Fibroblast of upper back skin (primary cell): Measurements from ENCODE around the gene UROD.
A peak's percentile ranks its signal among the peaks of the same experiment; 100 is the strongest.
"Not testable (repeated sequence)": the region's sequence is repeated elsewhere in the genome, so short reads cannot be mapped to it uniquely, and the experiment has no call there.

Experiments
- DNase-seq: peaks from one replicate; pipeline ENCODE4 v3.0.0-alpha.2; 2013

UROD gene

DNA sequence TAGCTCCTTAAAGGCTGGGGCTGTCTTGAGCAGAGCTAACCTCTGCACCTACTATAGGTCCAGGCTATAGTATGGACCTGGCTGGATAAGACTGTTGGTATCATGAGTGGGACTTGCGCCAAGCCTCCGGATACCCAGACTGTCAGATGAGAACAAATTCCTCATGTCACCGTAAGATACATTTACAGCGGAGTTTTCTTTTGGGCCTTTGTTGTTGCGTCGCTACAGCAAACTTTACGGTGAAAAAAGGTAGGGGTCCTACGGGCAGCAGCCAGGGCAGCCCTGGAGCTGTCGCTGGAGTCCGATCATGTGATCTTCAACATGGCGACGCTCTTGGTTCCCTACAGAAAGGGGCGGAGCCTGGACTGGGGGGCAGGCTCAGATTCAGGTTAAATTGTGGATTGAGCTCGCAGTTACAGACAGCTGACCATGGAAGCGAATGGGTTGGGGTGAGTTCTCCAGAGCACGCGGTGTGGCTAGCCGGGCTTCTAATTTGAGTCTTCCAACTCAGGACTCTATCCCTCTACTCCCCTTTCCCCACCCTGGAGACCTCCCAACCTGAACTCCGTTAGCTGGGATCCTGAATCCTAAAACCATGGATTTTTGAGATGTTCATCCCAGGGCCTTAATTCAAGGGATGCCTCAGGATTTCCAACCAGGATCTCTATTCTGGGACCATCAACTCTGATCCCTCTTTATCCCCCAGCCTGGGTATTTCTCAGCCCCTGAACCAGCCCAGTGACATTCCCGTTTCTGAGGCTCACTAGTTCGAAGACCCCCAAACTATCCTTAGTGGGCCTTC, at the start of gene UROD:
UROD (plus strand) TSS at position 418 of the 802 bp plus-strand sequence; CDS start at position 430, 12 bp downstream.
- DNase-seq = peak; percentile 97

DNA sequence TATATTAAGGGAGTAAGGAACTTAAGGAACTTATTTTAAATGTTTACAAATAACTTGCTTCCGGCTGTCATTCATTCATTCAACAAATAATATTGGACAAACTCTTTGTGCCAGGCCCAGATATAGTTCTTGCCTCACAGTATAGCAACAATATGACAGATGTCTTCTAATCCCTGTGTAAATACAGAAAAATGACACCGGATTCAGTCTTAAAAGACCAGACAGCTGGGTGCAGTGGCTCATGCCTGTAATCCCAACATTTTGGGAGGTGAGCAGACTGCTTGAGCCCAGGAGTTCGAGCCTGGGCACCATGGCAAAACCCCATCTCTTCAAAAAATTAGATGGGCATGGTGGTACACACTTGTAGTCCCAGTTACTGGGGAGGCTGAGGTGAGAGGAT, 49.3 kb upstream of the UROD start:
- no peak for DNase-seq

DNA sequence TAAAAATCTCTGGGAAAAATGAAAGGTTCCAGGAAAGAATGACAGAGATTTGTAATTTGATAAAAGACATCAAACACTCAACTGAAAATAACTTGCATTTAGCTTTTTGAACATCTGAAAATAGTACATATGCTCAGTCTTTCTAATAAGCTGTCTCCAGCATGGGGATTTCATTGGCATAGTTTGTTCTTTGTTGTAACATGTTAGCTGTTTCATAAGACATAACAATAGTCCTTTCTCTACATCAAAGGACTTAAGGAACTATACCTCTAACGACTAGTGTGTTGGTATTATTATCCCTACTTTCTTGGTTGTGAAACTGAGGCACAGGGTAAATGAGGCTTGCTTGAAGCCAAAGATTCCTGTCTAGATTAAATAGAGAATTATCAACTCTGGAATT, 47.7 kb upstream of the UROD start:
- no peak for DNase-seq

DNA sequence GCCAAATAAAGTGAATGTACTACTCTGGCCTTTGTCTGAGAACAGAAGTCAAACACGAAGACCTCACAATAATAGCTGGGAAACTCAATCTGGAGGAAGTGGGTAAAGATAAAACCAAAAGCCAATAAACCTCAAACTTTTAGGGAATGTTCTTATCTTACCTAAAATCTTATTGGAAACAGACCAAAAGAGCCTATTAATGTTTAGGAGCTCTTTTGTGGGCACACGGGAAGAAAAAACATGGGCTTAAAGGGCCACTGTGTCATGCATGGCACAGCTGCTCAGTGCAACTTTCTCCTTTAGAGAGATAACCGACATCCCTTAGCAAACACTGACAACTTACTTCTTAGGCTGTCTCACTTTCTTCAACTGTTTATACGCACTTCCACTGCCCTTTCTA, 41.7 kb upstream of the UROD start:
- DNase-seq = peak; percentile 38

DNA sequence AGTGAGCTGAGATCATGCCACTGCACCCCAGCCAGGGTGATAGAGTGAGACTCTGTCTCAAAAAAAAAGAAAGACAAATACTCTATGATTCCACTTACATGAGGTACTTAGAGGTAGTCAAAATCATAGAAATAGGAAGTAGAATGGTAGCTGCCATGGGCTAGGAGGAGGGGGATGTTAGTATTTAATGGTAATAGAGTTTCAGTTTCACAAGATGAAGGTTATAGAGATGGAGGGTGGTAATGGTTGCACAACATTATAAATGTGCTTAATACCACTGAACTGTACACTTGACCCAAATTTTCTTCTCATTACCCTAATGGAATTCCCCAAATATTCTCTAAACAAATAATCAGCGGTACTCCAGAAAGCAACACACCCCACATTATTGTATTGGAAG, 38.4 kb upstream of the UROD start:
- no peak for DNase-seq

DNA sequence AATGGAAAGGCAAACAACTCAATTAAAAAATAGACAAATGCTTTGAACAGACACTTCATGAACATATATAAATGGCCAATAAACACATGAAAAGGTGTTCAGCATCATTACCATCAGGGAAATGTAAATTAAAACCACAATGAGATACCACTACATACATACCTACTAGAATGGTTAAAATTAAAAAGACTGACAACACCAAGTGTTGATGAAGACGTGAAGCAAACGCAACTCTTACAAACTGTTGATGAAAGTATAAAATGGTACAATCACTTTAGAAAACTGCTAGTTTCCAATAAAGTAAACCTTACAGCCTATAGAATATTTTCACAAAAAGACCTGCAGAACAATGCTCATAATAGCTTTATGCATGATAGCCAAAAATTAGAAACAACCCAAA, 35.8 kb upstream of the UROD start:
- DNase-seq = no peak

DNA sequence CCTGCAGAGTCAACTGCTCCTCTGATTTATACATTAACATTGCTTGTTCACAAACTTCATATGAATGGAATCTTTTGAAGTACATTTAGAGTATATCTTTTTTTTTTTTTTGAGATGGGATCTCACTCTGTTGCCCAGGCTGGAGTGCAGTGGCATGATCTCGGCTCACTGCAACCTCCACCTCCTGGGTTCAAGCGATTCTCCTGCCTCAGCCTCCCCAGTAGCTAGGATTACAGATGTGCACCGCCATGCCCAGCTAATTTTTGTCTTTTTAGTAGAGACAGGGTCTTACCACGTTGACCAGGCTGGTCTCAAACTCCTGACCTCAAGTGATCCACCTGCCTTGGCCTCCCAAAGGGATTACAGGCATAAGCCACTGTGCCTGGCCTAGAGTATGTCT, 34.7 kb upstream of the UROD start:
- DNase-seq = not testable (repeated sequence)

DNA sequence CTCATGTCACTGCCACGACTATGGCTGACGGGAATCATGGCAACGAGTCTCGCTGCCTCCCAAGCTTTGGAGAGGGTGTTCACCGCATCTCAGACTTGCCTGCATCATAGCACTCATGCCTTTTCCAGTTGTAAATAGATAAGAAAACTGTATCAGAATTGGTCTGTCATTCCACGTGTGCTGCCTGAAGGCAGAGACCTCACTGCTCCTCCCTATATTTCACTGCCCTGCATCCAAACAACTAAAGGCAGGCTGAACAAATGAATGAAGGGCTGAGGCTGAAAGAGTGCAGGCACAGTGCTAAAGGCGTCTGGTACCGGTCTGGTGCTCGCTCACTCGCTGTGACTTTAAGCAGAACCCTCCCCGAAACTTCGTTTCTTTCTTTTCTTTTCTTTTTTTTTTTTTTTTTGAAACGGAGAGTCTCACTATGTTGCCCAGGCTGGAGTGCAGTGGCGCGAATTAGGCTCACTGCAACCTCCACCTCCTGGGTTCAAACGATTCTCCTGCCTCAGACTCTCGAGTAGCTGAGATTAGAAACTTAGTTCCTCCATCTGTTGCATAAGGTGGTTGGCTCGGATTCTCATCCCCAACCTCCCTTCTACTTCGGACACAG, 26.2 kb upstream of the UROD start:
- DNase-seq = no peak

DNA sequence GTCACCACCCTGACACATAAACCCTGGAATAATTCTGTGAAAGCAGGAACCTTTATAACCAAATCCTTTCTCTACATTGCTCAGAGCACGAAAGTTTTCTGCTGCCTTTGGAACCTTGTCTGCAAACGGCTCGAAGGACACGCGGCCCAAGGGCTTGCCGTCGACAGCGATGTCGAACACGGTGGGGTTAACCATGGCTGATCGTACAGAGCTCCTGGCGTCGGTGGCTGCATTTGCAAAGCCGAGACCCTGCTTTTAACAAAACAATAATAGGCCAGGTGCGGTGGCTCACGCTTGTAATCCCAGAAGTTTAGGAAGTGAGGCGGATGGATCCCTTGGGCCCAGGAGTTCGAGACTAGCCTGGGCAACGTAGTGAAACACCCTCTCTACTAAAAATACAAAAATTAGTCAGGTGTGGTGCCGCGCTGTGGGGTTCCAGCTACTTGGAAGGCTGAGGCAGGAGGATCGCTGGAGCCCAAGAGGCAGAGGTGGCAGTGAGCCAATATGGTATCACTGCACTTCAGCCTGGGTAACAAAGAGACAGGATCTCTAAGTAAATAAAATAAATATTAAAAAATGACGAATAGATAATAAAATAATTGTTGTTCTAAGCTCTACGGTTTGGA, 23.4 kb upstream of the UROD start:
- DNase-seq = no peak

DNA sequence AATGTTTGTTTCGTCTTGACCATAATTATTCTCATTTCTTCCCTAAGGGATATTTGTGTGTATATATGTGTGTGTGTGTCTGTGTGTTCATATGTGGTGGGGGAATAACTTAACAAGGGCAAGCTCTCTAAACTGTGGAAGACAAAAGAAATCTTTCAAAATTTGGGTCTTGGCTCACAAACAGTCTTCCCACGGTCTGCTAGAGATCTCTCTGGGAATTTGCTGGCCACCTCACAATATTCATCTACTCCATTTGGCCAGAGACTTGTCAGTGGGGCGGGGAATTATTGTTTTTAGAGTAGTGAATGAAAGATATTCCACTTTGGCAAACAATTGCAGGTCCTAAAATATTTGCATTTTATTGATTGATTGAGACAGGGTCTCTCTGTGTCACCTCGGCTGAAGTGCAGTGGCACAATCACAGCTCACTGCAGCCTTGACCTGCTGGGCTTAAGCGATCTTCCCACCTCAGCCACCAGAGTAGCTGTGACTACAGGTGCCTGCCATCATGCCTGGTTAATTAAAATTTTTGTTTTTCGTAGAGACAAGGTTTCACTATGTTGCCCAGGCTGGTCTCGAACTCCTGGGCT, 17.6 kb upstream of the UROD start:
- DNase-seq = no peak

DNA sequence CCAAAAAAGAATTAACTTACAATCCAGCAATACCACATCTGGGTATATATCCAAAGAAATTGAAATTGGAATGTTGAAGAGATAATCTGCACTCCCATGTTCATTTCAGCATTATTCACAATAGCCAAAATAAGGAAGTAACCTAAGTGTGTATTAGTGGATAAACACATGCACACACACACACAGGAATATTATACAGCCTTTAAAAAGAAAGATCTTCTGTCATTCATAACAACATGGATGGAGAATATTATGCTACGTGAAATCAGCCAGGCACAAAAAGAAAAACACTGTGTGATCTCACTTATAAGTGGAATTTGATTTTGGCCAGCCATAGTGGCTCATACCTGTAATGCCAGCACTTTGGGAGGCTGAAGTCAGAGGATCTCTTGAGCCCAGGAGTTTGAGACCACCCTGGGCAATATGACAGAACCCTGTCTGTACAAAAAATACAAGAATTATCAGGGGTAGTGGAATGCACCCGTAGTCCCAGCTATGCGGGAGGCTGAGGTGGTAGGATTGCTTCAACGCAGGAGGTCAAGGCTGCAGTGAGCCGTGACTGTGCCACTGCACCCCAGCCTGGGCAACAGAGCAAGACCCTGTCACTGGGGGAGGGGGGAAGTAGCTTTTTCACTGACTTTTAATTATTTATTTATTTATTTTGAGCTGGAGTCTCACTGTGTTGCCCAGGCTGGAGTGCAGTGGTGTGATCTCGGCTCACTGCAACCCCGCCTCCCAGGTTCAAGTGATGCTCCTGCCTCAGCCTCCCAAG, 16.4 kb upstream of the UROD start:
- no peak for DNase-seq

DNA sequence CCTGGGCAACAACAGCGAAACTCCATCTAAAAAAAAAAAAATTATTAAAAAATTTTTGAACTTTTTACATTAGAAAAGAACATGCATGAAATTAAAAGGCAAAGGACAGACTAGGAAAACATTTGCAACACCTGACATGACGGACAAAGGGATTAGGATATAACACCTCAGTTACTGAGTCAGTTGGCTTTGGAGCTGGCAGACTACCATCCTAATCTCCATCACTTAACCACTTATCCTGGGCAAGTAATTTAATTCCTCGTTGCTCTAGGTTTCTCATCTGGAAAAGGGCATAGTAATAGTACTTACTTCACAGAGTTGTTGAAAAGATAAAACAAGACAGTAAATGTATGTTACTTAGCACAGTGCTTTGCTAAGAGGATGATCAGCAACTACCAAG, 12.8 kb upstream of the UROD start:
- no peak for DNase-seq

DNA sequence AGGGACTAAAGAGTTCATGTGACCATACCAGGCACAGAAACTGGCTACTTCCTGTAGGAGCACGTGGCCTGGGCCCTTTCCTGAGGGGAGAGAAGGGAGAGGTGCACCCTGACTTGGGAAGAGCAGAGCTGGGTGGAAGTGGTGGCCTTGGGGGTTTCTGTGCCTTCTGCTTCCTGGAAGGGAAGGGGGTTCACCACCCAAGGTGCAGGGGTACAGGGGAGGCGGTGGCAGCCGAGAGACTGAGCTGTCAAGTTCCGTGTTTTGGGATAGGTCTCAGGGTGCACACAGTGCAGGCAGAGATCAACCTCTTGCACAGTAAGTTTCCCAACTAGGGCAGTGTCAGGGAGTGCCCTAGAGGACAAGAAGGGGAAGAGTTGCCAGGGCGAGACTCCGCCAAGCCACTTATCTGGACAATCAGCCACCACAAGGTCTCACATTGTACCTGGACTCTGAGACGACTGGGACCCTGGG, 11.0 kb upstream of the UROD start:
- DNase-seq = no peak

DNA sequence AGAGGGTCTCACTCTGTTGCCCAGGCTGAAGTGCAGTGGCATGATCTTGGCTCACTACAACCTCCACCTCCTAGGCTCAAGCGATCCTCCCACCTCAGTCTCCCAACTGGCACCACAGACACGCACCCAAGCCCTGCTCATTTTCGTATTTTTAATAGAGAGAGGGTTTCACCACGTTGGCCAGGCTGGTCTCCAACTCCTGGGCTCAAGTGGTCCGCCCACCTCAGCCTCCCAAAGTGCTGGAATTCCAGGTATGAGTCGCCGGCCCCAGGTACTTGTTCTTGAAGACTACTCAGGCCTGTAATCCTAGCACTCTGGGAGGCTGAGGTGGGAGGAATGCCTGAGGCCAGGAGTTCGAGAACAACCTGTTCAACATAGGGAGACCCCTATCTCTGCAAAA, 10.5 kb upstream of the UROD start:
- DNase-seq = not testable (repeated sequence)

DNA sequence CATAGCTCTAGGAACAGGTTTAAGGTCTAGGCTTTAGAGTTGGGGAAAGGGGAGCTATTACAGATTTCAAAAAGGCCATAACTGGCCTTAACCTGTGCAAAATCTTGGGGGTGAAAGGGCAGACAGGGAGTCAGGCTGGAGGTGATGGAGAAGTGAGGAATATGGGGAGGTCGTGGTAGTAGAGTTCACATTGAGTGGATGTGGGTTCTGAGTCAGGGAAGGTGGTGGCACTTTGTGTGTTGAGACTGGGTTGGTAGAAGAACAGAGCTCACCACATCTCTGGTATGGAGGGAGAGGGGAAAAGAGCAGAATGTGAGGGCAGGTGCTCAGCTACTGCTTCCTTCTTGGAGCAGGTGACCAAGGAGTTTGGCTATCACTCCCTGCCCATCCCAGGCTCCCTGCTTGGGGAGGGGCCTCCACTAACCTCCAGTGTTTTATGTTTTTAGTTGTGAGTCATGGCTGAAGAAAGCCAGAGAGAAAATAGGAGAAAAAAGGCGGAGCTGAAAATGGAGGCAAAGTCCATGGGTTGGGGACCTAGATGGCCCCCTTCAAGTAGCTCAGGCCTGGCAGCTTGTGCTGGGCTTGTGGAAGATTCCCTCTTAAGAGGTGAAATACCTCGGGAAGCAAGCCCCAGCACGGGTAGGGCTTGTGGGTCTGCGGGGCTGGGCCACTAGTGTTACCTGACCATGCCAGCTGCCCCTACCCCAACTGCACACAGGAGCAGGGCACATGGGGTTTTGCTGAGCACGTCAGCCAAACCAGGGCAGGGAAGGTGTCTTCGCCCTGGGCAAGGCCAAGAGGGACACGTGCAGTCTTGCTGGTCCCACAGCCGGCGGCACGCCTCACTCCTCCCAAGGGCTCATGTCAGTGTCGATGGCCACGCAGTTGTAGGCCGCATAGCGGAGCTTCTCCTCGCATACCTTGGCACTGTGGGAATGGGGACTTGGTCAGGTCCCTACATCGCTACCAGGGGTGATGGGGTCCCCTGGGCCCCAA, 9.1 kb upstream of the UROD start:
- no peak for DNase-seq

DNA sequence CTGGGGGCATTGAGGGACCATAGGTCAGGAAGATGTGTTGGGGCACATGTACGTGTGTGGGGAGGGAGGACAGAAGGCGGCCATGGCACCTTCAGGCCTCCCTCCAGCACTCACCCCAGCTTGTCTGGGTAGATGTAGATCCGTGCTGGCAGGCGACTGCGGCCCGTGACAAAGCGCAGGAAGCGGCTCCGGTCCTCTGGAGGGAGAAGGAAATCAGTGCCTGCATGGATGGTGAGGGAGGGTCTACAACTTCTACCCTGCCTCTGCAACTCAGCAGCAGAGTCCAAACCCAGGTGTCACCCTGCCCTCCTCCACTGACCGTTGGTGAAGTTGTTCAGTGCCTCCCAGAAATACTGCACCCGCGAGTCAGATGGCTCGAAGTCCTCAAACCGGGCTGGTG, 8.3 kb upstream of the UROD start:
- no peak for DNase-seq

DNA sequence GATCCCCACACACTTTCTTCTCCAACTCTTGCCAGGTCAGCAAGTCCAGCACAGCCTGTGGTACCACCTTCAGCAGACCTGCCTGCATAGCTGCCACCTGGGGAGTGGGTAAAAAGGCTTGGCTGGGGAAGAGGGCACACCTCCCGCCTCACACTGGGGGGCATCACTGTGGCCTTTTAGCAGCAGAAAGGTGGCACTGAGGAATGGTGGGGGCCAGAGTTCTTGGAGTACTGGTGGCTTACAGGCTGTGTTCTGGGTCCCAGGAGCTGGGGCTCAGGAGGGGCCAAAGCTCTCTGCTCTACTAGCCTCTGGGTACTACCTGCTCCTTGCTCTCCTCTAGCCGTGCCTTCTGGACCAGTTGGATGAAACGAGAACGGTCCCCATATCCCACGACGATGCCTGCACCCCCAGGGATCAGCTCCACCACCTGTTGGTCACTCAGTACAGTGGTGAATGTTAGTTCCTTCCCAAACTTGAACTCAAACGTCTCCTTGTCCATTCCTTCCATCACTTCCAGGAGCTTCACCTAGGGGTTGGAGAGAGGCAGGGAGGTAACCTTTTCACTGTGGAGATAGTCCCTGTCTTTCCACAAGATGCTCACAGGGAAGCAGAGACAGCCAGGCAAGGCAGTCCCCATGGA, 7.7 kb upstream of the UROD start:
- no peak for DNase-seq

DNA sequence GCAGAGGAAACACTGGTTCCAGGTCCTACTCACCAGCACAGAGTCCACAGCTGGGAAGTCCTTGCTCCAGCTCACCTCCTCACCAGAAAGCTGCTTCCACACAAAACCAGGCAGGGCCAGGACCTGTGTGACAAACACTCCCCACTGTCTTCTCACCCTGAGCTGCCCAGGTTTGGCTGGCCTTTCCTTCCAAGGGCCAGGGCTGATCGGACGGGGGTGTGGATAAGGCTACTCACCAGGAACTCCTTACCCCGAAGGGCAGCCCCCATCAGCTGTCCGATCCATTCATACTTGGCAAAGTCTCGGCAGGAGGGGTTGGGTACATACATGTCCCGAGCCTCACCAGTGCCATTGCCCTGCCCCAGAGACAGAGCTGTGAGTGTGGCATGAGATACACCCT, 6.3 kb upstream of the UROD start:
- DNase-seq = no peak

DNA sequence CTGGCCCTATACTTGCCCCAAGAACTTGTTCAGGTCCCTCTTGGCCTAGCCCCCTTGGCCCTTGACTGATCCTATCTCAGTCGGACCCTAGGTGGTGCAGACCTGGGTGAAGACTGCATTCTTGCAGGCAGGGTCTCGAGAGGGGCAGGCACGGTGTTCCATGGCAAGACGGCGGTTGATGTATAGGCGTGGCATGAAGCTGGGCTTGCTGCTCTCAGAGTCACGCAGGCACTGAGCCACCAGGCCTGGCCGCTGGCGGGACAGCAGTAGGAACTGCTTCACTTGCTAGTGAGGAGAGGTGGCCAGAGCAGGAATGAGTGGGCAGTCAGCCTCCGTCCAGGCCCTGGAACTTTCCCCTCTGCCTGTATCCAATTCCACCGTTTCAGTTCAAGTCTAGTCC, 4.7 kb upstream of the UROD start:
- no peak for DNase-seq

DNA sequence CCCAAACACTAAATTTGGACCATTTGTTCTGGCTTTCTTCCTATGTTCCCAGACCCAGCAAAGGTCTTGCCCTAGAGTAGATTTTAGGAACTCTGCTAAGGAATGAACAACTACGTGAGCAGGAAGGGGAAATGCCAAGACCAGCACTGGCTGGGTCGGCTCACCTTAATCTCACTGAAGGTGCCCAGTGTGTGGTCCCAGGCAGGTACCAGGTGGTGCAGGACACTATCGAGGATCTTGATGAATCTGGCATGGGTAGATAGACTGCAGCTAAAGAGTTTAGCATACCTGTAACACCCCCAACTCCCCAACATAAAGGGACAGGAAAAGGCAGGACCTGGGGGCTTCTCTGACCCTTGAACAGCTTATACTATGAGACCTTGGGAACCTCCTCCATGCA, 4.0 kb upstream of the UROD start:
- no peak for DNase-seq

DNA sequence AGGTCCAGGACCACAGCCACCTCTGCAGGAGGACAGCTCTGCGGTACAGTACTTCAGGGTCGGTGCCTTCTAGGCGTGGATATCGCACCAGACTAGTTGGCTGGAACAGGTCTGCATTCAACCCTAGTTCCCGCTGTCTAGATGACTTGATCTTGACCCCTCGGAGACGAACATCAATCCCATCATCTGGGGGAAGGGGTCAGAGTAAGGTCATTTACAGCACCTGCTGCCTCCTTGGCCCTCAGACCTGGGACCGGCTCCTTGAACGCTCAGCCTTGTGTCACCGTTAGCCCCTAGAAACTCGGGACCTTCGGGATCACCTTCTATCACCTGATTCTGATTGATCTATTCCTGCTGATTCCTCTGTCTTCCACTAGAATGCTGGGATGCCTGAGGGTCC, 3.5 kb upstream of the UROD start:
- DNase-seq = no peak
